ENCODE results near the gene COX17. TPM values are rescaled to one million over a fixed set of nuclear protein-coding genes. Genes with fewer than 3 reads are reported as not detected.

The COX17 gene
- total RNA-seq, 2 donors from 2014 or later = 46.0 to 56.8 TPM

- DNase-seq (no peak), ATAC-seq (no peak)
- intact Hi-C loops (cut with DNase I, micrococcal nuclease) = no loop called here
These were observed 46.9 kb downstream of the COX17 start for GRCh38 chr3:119630128-119630879.

GRCh38 chr3:119628816-119629445 is 48.3 kb downstream of the COX17 start:
- intact Hi-C loops (cut with DNase I, micrococcal nuclease) = no loop called here
- no peak for ATAC-seq
- DNase-seq = no peak

GRCh38 chr3:119628390-119628789 is 48.8 kb downstream of the COX17 start:
- DNase-seq (no peak), ATAC-seq (no peak)
- intact Hi-C loops (cut with DNase I, micrococcal nuclease) = no loop called here

GRCh38 chr3:119627461-119627860 is 49.7 kb downstream of the COX17 start:
- intact Hi-C loops (cut with DNase I, micrococcal nuclease) = no loop called here
- no peak for ATAC-seq

GRCh38 chr3:119626196-119626595 is 51.0 kb downstream of the COX17 start:
- ATAC-seq = no peak
- DNase-seq = no peak
- intact Hi-C loops (cut with DNase I, micrococcal nuclease) = no loop called here

More at GRCh38 chr3:119627461-119627860, 49.7 kb downstream of the COX17 start:
- DNase-seq = peak in 1 of 2 donors; percentile 27

GRCh38 chr3:119625451-119626153 is 51.6 kb downstream of the COX17 start:
- intact Hi-C loops (cut with DNase I, micrococcal nuclease) = no loop called here
- ATAC-seq (no peak), DNase-seq (no peak)

GRCh38 chr3:119624002-119624720 is 53.0 kb downstream of the COX17 start:
- ATAC-seq (no peak), DNase-seq (no peak)
- intact Hi-C loops (cut with DNase I, micrococcal nuclease) = no loop called here

- ATAC-seq = no peak
- no peak for DNase-seq
- intact Hi-C loops (cut with DNase I, micrococcal nuclease) = no loop called here
These were observed 56.3 kb downstream of the COX17 start for GRCh38 chr3:119620899-119621298.

Other genes with a start within 250 kb of the COX17 start
- 10 to 100 TPM; 26.3 to 37.3 TPM for gene TMEM39A, start 213.8 kb downstream of the COX17 start, total RNA-seq
- 10 to 100 TPM; 15.7 to 19.6 TPM for gene POGLUT1, start 208.4 kb downstream of the COX17 start, total RNA-seq
- gene TIMMDC1, start 178.9 kb downstream of the COX17 start, total RNA-seq = 10 to 100 TPM; 91.4 to 92.4 TPM
- gene CD80, start 117.8 kb downstream of the COX17 start, total RNA-seq = under 1 TPM; 0.40 to 0.98 TPM
- 1 to 10 TPM; 2.3 to 2.9 TPM for gene ADPRH, start 97.9 kb downstream of the COX17 start, total RNA-seq
- gene PLA1A, start 79.5 kb downstream of the COX17 start, total RNA-seq = 1 to 10 TPM; 1.3 to 1.9 TPM
- 10 to 100 TPM in 1 of 2 donors, 1 to 10 TPM in 1; 1.1 to 13.9 TPM for gene POPDC2, start 16.8 kb downstream of the COX17 start, total RNA-seq
- gene CFAP91, start 25.6 kb upstream of the COX17 start, total RNA-seq = 1 to 10 TPM in 1 of 2 donors, under 1 TPM in 1; 0.52 to 1.3 TPM
- 10 to 100 TPM; 71.2 to 90.8 TPM for gene NR1I2, start 104.7 kb upstream of the COX17 start, total RNA-seq

Data from left colon (tissue), 2 donors.